NCI-H345 (cell line): ENCODE measurements around the gene CASKIN2.
A peak's percentile ranks its signal among the peaks of the same experiment; 100 is the strongest.
"Not testable (repeated sequence)": the region's sequence is repeated elsewhere in the genome, so short reads cannot be mapped to it uniquely, and the experiment has no call there.

Source experiments
- DNase-seq: peaks from one replicate; lab custom pipeline; 2025; lab: John Stamatoyannopoulos, UW

CASKIN2 gene

GRCh38 chr17:75488693-75489510, 26.4 kb downstream of the CASKIN2 start:
- no peak for DNase-seq

- DNase-seq = no peak
Observed at GRCh38 chr17:75487351-75488070, 27.8 kb downstream of the CASKIN2 start.

DNA sequence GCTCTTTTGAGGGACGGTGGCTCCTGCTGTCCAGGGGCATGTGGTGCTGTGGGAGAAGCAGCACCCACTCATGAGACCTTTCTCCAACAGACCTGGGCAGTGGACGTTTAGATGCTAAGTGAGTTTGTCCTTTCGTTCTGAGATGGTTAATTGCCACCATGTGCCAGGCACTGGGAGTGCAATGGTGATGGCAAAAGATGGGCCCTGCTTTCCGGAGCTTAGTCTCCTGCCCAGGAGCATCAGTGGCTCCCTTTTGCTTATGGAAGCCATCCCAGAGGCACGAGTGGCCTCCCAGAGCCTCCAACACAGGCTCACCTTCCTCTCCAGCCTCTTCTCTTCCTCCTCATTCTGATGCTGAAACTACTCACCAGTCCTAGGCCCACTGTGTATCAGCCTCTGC, 28.4 kb downstream of the CASKIN2 start:
- no peak for DNase-seq

DNA sequence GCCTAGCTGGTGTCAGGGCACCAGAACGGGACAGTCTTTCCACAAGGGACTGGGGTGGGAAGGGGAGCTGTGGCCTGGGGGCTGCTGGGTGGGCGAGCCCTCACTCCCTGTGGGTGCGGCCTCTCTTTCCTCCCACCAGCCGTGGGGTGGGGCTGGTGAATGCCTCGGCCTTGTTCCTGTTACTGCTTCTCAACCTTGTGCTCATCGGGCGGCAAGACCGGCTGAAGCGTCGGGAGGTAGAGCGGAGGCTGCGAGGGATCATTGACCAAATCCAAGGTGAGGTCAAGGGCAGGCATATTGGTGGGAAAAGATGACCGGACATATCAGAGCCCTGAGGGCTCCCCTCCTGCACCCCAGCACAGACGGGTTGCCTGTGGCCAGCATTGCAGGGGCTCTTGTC, 29.2 kb downstream of the CASKIN2 start:
- DNase-seq = no peak

DNA sequence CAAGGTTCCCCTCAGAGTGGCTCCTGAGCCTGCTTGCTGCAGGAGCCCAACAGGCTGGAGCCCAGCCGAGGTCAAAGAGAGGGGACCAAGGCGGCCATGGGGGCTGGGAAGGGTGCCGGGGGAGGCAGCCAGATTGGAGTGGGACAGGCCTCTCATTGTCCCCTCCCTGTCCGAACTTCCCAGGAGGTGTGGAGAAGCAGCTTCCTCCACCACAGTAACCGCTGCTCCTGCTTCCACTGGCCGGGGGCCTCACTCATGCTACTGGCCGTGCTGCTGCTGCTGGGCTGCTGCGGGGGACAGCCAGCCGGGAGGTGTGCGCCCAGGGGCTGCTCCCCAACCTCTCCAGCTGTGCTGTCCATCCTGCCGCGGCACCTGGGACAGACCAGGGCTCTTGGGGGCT, 29.6 kb downstream of the CASKIN2 start:
- DNase-seq = no peak

DNA sequence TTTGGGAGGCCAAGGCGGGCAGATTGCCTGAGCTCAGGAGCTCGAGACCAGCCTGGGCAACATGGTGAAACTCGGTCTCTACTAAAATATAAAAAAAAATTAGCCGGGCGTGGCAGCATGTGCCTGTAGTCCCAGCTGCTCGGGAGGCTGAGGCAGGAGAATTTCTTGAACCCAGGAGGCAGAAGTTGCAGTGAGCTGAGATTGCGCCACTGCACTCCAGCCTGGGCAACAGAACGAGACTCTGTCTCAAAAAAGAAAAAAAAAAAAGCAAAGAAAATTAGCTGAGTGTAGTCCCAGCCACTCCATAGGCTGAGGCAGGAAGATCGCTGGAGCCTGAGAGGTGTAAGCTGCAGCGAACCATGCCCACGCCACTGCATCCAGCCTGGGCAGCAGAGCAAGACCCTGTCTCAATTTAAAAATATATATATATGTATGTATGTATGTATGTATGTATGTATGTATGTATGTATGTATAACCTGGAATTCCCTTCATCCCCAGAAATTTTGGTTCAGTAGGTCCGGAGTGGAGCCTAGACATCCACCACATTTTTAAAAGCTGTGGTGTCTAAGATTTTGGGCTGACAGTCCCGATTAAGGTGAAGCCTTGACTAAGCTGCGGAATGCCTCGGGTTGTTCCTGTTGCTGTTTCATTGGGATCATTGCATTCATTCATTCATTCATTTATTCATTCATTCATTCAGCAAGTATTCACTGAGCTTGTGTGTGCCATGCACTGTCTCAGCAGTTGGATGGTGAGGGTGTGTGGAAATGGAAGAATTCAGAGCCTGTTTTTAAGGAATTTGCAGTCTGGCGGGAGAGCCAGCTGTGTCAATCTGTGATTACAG, 33.0 kb downstream of the CASKIN2 start:
- DNase-seq = no peak

- DNase-seq = no peak
Observed at GRCh38 chr17:75481194-75482068, 33.9 kb downstream of the CASKIN2 start.

DNA sequence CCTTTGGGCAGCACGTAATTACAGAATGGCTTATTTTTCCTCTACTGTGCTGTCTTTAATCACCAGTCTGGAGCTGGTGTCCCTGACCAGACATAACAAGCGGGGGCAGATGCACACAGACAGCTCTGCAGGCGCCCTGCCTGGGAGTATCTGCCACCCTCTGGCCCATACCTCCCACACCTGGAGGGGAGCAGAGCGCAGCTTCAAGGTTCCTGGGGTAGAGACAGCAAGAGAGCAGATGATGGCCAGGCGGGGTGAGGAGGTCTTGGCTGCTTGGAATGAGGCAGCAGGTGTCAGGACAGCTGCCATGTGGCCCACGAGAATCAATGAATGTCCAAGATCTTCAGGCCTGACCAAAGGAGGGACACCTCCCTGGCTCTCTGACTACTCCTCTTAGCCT, 35.1 kb downstream of the CASKIN2 start:
- DNase-seq = no peak

DNA sequence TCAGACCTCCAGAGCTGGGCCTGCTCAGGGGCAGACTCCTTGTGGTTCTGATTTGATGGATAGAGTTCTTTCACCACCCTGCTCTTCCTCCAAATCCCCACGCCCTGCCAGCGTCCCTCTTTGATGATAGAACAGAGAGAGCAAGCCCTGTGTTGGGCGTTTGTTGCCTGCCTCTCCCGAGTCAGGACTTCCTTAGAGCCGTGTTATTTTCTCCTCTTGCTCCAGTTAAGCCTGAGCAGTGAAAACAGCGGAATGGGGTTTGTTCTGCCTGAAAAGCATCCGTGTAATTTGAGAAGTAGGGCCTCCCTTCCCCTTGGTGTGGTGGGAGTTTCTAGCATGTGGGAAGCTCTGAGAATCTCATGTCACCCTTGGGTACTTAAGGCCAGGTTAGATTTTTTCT, 36.8 kb downstream of the CASKIN2 start:
- DNase-seq = no peak

- not testable (repeated sequence) for DNase-seq
Observed at GRCh38 chr17:75477490-75477862, 37.9 kb downstream of the CASKIN2 start.

DNA sequence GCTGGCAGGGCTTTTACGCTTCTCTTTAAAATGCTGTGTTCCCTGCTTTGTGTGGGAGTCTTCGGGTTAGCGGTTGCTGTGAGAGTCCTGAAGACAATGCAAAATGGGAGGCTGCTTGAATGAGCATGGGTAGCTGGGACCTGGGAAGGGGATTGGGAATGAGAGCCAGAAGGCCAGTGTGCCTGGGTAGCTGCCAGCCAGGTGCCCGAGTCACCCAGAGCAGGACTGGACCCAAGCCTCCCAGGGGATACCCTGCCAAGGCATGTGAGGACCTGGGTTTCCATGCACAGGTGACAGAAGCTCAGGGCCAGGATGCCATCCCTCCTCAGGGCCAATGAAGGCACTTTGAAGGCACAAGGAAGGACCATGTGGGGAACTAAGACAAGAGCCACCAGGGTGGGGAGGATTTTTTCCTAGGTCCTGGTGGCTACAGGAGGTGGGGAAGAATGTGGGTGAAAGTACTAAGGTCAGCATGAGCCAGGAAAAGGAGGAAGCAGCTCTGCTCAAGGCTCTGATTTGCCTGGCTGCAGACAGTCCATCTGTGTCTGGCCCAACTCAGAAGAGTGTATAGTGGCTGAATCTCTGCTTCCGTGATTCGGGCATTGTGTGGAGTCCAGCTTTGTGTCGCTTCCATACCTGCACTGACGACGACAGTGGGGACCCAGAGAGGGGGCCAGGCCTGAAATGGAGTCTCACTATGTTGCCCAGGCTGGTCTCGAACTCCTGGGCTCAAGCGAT, 38.4 kb downstream of the CASKIN2 start:
- DNase-seq = no peak

DNA sequence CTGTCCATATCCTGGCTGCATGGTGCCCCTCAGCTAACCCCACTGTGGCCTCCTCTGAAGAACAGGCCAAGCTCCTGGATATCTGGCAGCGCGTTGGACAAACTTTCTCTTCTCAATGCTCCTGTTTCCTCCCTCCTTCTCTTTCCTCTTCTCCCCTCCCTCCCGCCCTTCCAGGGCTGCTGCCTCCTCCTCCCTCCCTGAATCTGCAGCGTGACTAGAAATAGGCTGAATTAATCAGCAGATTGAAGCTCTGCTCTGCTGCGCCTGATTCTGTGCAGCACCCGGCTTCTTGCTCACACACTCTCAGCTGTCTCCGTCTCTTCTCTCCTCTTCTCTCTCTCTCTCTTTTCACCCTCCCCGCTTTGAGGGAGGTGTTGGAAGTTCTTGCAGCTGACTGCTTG, 39.1 kb downstream of the CASKIN2 start:
- no peak for DNase-seq

DNA sequence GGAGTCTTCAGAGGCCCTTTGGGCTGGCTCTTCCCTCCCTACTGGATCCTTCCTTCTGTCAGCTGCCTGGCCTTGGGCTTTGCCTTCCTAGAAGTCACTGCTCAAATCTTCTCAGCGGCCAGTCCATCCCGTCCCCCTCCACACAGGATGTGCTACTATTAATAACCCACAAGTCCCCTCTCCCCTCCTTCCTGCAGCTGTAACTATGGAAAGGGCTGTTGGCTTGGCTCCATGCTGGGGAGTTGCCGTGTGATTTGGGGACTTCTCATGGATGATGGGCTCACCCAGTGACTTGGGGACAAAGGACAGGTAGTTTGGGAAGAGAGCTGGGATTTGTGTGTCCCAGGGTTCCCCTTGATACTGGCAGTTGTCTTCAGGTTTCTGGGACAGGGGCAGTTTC, 39.5 kb downstream of the CASKIN2 start:
- no peak for DNase-seq

DNA sequence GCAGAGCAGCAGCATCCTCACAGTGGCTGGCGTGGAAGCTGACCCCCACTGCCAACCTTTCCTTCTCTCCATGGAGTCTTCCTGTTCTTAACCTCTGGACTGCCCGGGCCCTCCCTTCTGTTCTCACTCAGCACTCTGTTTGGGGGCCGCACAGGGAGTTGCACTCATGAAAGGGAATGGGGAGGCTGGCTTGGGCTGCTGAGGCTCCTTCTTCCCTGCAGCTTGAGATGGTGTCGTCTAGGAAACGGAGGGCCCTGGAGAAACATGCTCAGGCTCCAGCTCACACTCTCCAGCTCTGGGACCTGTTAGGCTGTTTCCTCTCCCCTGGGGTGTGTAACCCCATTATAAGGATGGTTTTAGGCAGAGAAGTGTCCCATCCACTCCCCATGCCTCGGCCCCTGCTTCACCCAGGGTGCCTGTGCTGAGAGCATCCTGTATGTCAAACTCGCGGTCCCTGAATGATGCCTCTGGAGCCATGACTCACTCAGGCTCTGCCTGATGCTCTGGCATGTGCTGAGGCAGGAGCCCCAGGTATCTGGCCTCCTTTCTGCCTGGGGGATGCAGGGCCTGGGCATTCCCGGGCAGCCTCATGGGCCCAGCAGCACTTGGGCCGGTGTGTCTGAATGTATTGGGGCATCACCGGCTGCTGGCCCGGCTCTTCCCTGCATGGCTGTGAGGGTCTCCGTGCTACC, 40.0 kb downstream of the CASKIN2 start:
- DNase-seq = no peak

DNA sequence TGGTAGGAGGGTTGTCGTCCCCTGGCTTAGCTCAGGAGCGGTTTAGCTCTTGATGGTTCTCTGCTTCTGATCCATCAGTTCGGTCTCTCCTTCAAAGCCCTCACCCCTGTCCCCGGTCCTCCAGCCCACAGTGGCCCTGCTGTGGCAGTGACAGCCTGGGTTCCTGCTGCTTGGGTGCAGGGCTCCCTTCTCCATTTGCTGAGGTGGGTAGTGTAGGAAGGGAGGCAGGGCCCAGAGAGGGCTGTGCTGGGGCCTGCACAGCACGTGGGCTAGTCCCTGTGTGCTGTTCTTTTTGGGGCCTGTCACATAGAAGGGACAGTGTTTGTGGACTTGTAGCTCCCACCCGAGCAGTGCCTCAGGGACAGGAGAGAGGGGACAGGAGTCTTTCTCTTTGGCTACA, 40.6 kb downstream of the CASKIN2 start:
- DNase-seq = no peak

DNA sequence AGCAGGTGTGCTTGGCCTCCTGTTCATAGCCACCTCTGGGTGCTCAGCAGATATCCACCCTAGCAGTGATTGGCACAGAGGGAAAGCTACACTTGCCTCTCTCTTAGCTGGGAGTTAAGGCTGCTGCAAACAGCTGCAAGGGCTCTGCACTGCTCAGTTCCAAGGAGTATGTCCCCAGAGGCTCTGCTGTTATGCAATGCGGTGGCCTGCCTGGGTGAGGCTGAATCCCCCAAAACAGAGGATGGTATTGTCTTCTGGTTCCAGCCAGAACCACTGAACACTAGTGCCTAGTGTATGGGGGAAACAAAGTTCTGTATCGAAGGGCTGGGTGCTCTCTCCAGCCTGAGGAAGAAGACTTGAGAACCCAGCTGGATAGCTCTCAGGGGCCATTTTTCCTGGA, 42.1 kb downstream of the CASKIN2 start:
- no peak for DNase-seq

- peak; percentile 82 for DNase-seq
Observed at GRCh38 chr17:75472119-75472518, 43.2 kb downstream of the CASKIN2 start.

DNA sequence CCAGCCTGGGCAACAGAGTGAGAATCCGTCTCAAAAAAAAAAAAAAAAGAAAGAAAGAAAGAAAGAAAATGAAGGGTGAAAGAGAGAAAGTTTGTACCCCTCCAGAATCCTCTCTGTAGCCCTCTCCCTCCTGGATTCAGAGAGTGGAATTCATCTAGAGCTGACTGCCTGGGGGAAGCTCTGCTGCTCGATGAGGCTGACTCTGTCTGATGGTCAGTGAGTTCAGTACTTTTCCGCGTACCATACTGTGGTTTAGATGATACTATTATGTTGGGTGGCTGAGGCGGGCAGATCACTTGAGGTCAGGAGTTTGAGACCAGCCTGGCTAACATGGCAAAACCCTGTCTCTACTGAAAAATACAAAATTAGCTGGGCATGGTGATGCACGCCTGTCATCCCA, 44.1 kb downstream of the CASKIN2 start:
- DNase-seq = no peak

- no peak for DNase-seq
Observed at GRCh38 chr17:75468779-75469373, 46.5 kb downstream of the CASKIN2 start.

DNA sequence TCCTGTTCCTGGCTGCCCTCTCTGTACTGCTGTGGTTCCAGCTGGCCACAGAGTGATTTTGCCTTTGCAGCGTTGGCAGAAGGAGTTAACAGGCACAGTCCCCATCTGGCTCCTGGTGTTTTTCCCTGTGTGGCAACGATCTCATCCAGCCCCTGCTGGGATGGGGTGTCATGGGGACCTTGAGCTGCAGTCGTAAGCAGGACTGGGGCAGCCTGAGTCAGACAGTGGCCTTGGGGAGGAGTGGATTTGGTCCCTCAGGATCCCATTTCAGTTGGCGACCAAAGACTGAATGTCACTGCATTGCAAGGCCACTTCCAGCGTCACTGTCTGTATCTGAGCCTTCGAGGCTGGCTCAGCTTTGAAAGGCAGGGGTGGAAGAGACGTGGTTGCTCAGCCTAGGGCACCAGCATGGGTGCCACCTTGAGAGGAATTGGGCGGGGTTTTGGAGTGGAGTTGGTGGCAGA, 47.0 kb downstream of the CASKIN2 start:
- no peak for DNase-seq
